A549 (cell line): ENCODE results near the gene SLC35G4. TPM values are rescaled to one million over a fixed set of nuclear protein-coding genes. Genes with fewer than 3 reads are reported as not detected.

Experiments
- ATAC-seq, 2 experiments: fragments of 200-7000 bp in 1 of 2; fragments of >200 bp in 1 of 2; cut with Nextera tagmentation in 1 of 2; cut with Tn5 transposase in 1 of 2; 3 replicates each; pipeline versions ENCODE4 v1.8.0 to v1.9.1; 2018 to 2020; ENCODE audit warnings: mild to moderate bottlenecking in 1 of 2, moderate library complexity in 1 of 2
- CTCF ChIA-PET: fragments of 300-600 bp; sonication (Branson Sonifier 250); formaldehyde crosslinking; extraction: SDS; loops from one replicate; lab custom pipeline; 2021; ENCODE audit warnings: antibody characterized with exemption, inconsistent platforms; lab: Yijun Ruan, JAX
- POLR2A ChIA-PET: fragments of 350-600 bp; formaldehyde crosslinking; extraction: SDS; loops from one replicate; lab custom pipeline; 2021; ENCODE audit warnings: antibody characterized with exemption, inconsistent platforms; lab: Yijun Ruan, JAX
- DNase-seq, 2 experiments: peaks; one replicate each; pipeline versions ENCODE4 v3.0.0 to v3.0.0-alpha.2; 2011 to 2016; ENCODE audit warnings: low read depth in 1 of 2, low spot score in 1 of 2
- FAIRE-seq: peaks from 2 replicates; lab custom pipeline; 2011; peaks lifted over from hg19 to GRCh38; lab: Jason Lieb, UNC
- H3K27ac ChIP-seq, 2 experiments: fragments of >200 bp; sonication (Bioruptor Twin); formaldehyde crosslinking; 3 replicates each; pipeline ENCODE4 v1.5.1; 2016 to 2017
- H3K4me1 ChIP-seq: fragments of >200 bp; sonication (Bioruptor Twin); formaldehyde crosslinking; 3 replicates; pipeline ENCODE4 v1.6.1; 2016
- H3K4me2 ChIP-seq: fragments of >200 bp; sonication (Bioruptor Twin); formaldehyde crosslinking; 3 replicates; pipeline ENCODE4 v1.6.1; 2016
- H3K4me3 ChIP-seq: fragments of >200 bp; sonication (Bioruptor Twin); formaldehyde crosslinking; 3 replicates; pipeline ENCODE4 v1.5.1; 2016
- H3K9me3 ChIP-seq: fragments of >200 bp; sonication (Bioruptor Twin); formaldehyde crosslinking; 3 replicates; pipeline ENCODE4 v1.6.1; 2016
- CBX8 ChIP-seq: fragments of 200-600 bp; sonication (generic); IDR thresholded peaks from 2 replicates; pipeline ENCODE4 v1.6.1; 2016
- CEBPB ChIP-seq, 2 experiments: fragments of >200 bp in 1 of 2; sonication (Bioruptor Twin) in 1 of 2; formaldehyde crosslinking in 1 of 2; IDR thresholded peaks; 2 replicates each; pipeline ENCODE4 v1.6.1; 2012 to 2016
- CHD4 ChIP-seq: fragments of 200-600 bp; sonication (generic); IDR thresholded peaks from 2 replicates; pipeline ENCODE4 v1.6.1; 2016; ENCODE audit warnings: antibody characterized with exemption, mild to moderate bottlenecking, borderline replicate concordance
- CTCF ChIP-seq: fragments of >200 bp; sonication (Bioruptor Twin); formaldehyde crosslinking; IDR thresholded peaks from 3 replicates; pipeline ENCODE4 v1.5.1; 2016
- E2F6 ChIP-seq: IDR thresholded peaks from 2 replicates; pipeline ENCODE4 v1.6.1; 2012; ENCODE audit warnings: low read depth, borderline replicate concordance
- ESRRA ChIP-seq: fragments of 150-350 bp; IDR thresholded peaks from 2 replicates; pipeline ENCODE4 v1.6.1; 2014; ENCODE audit warnings: mild to moderate bottlenecking, low read length, borderline replicate concordance
- GATA3 ChIP-seq: IDR thresholded peaks from 2 replicates; pipeline ENCODE4 v1.6.1; 2012; ENCODE audit warnings: borderline replicate concordance
- HEYL ChIP-seq: fragments of 250-450 bp; sonication (Bioruptor Pico); IDR thresholded peaks from 2 replicates; pipeline ENCODE4 v1.8.0; 2021; ENCODE audit warnings: mild to moderate bottlenecking, moderate library complexity
- HOXA7 ChIP-seq: fragments of 250-450 bp; sonication (Bioruptor Pico); IDR thresholded peaks from 2 replicates; pipeline ENCODE4 v1.5.0; 2020; ENCODE audit warnings: mild to moderate bottlenecking, moderate library complexity
- HOXB13 ChIP-seq: fragments of 250-450 bp; sonication (Bioruptor Pico); IDR thresholded peaks from 2 replicates; pipeline ENCODE4 v1.5.0; 2020; ENCODE audit warnings: low read depth, mild to moderate bottlenecking, moderate library complexity
- HOXB5 ChIP-seq: fragments of 250-450 bp; sonication (Bioruptor Pico); IDR thresholded peaks from 2 replicates; pipeline ENCODE4 v1.5.0; 2020; ENCODE audit warnings: mild to moderate bottlenecking, moderate library complexity
- MAFK ChIP-seq: fragments of 450-650 bp; IDR thresholded peaks from 2 replicates; pipeline ENCODE4 v1.6.1; 2014; ENCODE audit not compliant: partially characterized antibody
- MAX ChIP-seq: IDR thresholded peaks from 2 replicates; pipeline ENCODE4 v1.6.1; 2012
- NFE2L2 ChIP-seq: fragments of 150-350 bp; conservative IDR thresholded peaks from 2 replicates; pipeline ENCODE4 v1.6.1; 2014; ENCODE audit warnings: low read length
- NPAS2 ChIP-seq: fragments of 250-450 bp; sonication (Bioruptor Pico); IDR thresholded peaks from 2 replicates; pipeline ENCODE4 v1.8.0; 2022; ENCODE audit warnings: mild to moderate bottlenecking, moderate library complexity, borderline replicate concordance
- NR3C1 ChIP-seq: fragments of >200 bp; sonication (Bioruptor Twin); formaldehyde crosslinking; IDR thresholded peaks from 3 replicates; pipeline ENCODE4 v1.6.1; 2017
- POLR2AphosphoS2 ChIP-seq: conservative IDR thresholded peaks from 2 replicates; pipeline ENCODE4 v1.6.1; 2012; ENCODE audit warnings: low read length, improper control_type of control experiment, inconsistent platforms
- RAD21 ChIP-seq, 2 experiments: fragments of >200 bp in 1 of 2; sonication (Bioruptor Twin) in 1 of 2; formaldehyde crosslinking in 1 of 2; IDR thresholded peaks in 1 of 2; conservative IDR thresholded peaks in 1 of 2; 2 replicates in 1 of 2; 3 replicates in 1 of 2; pipeline ENCODE4 v1.6.1; 2012 to 2018; ENCODE audit warnings: inconsistent platforms in 1 of 2
- RCOR1 ChIP-seq: fragments of 150-350 bp; IDR thresholded peaks from 2 replicates; pipeline ENCODE4 v1.6.1; 2014; ENCODE audit warnings: antibody characterized with exemption, low read length, low read depth
- SREBF2 ChIP-seq: fragments of 450-650 bp; IDR thresholded peaks from 2 replicates; pipeline ENCODE4 v1.6.1; 2014; ENCODE audit warnings: mild to moderate bottlenecking, moderate library complexity
- TFCP2L1 ChIP-seq: fragments of 250-450 bp; sonication (Bioruptor Pico); IDR thresholded peaks from 2 replicates; pipeline ENCODE4 v1.5.0; 2021; ENCODE audit warnings: mild to moderate bottlenecking
- TP53 ChIP-seq: fragments of 250-450 bp; sonication (Bioruptor Pico); IDR thresholded peaks from 2 replicates; pipeline ENCODE4 v1.5.0; 2021; ENCODE audit warnings: mild to moderate bottlenecking, moderate library complexity
- USF2 ChIP-seq: fragments of 450-650 bp; IDR thresholded peaks from 2 replicates; pipeline ENCODE4 v1.6.1; 2014; ENCODE audit warnings: antibody characterized with exemption
- ZFP36 ChIP-seq: fragments of 450-650 bp; IDR thresholded peaks from 2 replicates; pipeline ENCODE4 v1.6.1; 2014; ENCODE audit warnings: borderline replicate concordance; ENCODE audit not compliant: partially characterized antibody
- WGBS: methylation state at CpG from one replicate; pipeline ENCODE4 v1.1.6; 2017; ENCODE audit errors: missing lambda C conversion rate; 5-methylcytosine and 5-hydroxymethylcytosine counted together
- polyA plus RNA-seq, 4 experiments: library from polyadenylated mRNA; depleted of rRNA in 3 of 4; stranded (reverse); fragments of >200 nt; fragmentation: RNase III in 1 of 4; extraction: RNeasy Plus Mini Kit Qiagen cat#74134 plus additional on column Dnase treatment in 1 of 4; gene quantifications; 2 replicates in 3 of 4; 3 replicates in 1 of 4; pipeline ENCODE4 v1.2.3, GENCODE V29; 2011 to 2017

Gene SLC35G4
- polyA plus RNA-seq, 2 of the 4 experiments (the other 2 are of a cell fraction) = not detected

- WGBS = 3% methylated on average over 4 of the region's 4 CpGs
- ChIA-PET POLR2A (no interaction called here), CTCF (interaction anchor here (1.0 kb wide), 1 partner anchor 78 kb away, joined by 3 read pairs; no protein-coding TSS in a partner anchor)
- TF ChIP-seq POLR2AphosphoS2 (no peak), HOXB5 (CRISPR knock-in tag) (no peak), NFE2L2 (no peak), RAD21 (conservative IDR thresholded peaks at IDR 0.05 in 1 of 2, IDR thresholded peaks at IDR 0.05 in 1 of 2) (no peak), MAX (no peak), NR3C1 (no peak), SREBF2 (no peak), HOXB13 (CRISPR knock-in tag) (no peak), TFCP2L1 (CRISPR knock-in tag) (no peak), HEYL (CRISPR knock-in tag) (no peak), ZFP36 (no peak), CEBPB (IDR thresholded peaks at IDR 0.05) (no peak), CBX8 (no peak), HOXA7 (no peak)
- ATAC-seq = no peak
- no peak overlapping the region for H3K27ac ChIP-seq
- H3K9me3 ChIP-seq = peaks cover 7% of the 10 kb centered on the region; the same call in 1 of the 3 replicates
- no peak for FAIRE-seq
- DNase-seq = no peak
- no peak overlapping the region for H3K4me2 ChIP-seq
- H3K4me1 ChIP-seq = no peaks in the 10 kb centered on the region
- no peak overlapping the region for H3K4me3 ChIP-seq
Measured at GRCh38 chr18:11649839-11650238, 40.4 kb downstream of the SLC35G4 start.

GRCh38 chr18:11651899-11652298 is 42.5 kb downstream of the SLC35G4 start:
- WGBS = 14% methylated on average over 1 of the region's 3 CpGs
- ChIA-PET POLR2A (no interaction called here), CTCF (interaction anchor here (1.1 to 1.2 kb wide), 2 partner anchors 76 to 90 kb away, joined by 4 to 5 read pairs; no protein-coding TSS in a partner anchor)
- ATAC-seq (no peak), FAIRE-seq (no peak), DNase-seq (no peak)
- H3K27ac ChIP-seq = no peak overlapping the region
- peaks cover 7% of the 10 kb centered on the region; the same call in 1 of the 3 replicates for H3K9me3 ChIP-seq
- TF ChIP-seq CTCF (no peak), USF2 (no peak), RCOR1 (no peak), GATA3 (no peak), NPAS2 (CRISPR knock-in tag) (no peak), ESRRA (no peak), E2F6 (no peak), MAFK (no peak), CHD4 (no peak), TP53 (CRISPR knock-in tag) (no peak)
- no peak overlapping the region for H3K4me2 ChIP-seq
- H3K4me3 ChIP-seq = no peak overlapping the region
- H3K4me1 ChIP-seq = no peaks in the 10 kb centered on the region
